D721Med (cell line): ENCODE results near the gene PHF1.

Experiments used
- DNase-seq: peaks from one replicate; pipeline ENCODE4 v3.0.0; 2011; ENCODE audit warnings: low spot score; ENCODE audit not compliant: insufficient read length
- FAIRE-seq: peaks from 2 replicates; lab custom pipeline; 2011; peaks lifted over from hg19 to GRCh38; lab: Jason Lieb, UNC
- TF ChIP-seq, protein P1 (sequence below): IDR thresholded peaks from 2 replicates; pipeline ENCODE4 v1.5.1; 2012; ENCODE audit warnings: mild to moderate bottlenecking, control low read depth; ENCODE audit not compliant: insufficient read depth; ENCODE audit errors: missing control alignments

Gene PHF1

DNA sequence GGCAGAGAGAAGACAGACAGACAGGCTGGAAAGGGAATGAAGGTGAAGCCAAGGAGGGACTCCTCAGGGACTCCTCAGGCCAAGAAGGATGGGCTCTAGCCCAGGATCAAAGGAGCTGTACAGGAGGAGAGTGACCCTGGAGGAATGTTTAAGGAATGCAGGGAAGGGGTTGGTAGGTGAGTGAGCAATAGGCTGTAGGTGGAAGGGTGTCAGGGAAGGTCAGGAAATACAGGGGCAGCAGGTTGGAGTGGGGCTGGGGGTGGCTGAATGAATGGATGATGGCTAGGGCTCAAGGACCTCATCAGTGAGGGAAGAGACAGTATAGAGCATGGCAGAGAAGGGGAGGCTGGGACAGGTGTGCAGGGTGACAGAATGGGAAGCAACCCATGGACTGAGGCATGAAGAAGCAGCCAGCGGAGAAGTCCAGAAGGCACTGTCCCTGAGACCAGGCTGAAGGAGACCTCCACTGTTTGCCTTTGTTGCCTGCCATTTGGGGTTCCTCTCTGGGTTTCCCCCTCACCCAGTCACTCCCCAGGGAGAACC, 22.3 kb downstream of the PHF1 start:
- TF ChIP-seq, protein P1, sequence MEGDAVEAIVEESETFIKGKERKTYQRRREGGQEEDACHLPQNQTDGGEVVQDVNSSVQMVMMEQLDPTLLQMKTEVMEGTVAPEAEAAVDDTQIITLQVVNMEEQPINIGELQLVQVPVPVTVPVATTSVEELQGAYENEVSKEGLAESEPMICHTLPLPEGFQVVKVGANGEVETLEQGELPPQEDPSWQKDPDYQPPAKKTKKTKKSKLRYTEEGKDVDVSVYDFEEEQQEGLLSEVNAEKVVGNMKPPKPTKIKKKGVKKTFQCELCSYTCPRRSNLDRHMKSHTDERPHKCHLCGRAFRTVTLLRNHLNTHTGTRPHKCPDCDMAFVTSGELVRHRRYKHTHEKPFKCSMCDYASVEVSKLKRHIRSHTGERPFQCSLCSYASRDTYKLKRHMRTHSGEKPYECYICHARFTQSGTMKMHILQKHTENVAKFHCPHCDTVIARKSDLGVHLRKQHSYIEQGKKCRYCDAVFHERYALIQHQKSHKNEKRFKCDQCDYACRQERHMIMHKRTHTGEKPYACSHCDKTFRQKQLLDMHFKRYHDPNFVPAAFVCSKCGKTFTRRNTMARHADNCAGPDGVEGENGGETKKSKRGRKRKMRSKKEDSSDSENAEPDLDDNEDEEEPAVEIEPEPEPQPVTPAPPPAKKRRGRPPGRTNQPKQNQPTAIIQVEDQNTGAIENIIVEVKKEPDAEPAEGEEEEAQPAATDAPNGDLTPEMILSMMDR, result no peak
- FAIRE-seq (no peak), DNase-seq (no peak)

DNA sequence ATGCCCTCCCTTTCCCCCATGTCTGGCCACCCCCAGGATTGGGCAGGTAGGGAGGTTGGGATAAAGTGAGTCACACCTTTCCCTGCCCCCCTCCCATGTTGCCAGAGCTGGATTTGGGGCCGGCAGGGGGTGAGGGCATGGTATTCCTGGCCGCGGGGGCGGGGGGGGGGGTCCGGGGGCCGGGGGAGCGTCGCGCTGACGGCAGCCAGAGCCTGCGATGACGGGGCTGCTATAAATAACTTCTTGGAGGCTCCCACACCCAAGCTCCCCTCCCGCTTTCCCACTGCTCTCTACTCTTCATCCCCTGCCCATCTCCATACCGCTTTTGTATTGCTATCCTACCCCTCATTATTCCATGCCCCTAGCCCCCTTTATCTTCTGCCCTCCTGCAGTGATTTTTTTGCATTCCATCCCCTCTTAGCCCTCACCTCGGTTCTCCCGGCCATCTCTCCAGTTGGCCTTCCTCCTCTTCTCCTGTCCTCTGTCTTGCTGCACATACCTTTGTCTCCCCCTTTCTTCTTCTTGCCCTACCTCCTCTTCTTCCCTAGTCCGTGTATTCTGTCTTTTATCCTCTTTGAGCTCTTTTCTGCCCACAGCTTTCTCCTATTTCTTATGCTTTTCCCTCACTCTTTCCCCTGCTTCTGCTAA, 22.9 kb downstream of the PHF1 start:
- no peak for FAIRE-seq
- TF ChIP-seq, protein P1, result no peak
- no peak for DNase-seq

DNA sequence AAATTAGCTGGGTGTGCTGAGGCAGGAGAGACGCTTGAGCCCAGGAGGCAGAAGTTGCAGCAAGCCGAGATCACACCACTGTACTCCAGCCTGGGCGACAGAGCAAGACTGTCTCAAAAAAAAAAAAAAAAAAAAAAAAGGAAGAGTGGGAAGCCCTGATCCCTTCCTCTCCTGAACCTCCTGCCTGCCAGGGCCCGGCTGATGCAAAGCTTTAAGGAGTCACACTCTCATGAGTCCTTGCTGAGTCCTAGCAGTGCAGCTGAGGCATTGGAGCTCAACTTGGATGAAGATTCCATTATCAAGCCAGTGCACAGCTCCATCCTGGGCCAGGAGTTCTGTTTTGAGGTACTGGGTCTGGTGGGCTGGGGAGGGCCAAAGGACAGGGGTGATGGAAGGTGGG, 24.1 kb downstream of the PHF1 start:
- FAIRE-seq, result no peak
- no peak for DNase-seq
- TF ChIP-seq, protein P1, result no peak

DNA sequence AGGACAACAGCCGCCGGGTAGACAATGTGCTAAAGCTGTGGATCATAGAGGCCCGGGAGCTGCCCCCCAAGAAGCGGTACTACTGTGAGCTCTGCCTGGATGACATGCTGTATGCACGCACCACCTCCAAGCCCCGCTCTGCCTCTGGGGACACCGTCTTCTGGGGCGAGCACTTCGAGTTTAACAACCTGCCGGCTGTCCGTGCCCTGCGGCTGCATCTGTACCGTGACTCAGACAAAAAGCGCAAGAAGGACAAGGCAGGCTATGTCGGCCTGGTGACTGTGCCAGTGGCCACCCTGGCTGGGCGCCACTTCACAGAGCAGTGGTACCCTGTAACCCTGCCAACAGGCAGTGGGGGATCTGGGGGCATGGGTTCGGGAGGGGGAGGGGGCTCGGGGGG, 26.9 kb downstream of the PHF1 start:
- no peak for FAIRE-seq
- no peak for DNase-seq
- TF ChIP-seq, protein P1, result no peak

DNA sequence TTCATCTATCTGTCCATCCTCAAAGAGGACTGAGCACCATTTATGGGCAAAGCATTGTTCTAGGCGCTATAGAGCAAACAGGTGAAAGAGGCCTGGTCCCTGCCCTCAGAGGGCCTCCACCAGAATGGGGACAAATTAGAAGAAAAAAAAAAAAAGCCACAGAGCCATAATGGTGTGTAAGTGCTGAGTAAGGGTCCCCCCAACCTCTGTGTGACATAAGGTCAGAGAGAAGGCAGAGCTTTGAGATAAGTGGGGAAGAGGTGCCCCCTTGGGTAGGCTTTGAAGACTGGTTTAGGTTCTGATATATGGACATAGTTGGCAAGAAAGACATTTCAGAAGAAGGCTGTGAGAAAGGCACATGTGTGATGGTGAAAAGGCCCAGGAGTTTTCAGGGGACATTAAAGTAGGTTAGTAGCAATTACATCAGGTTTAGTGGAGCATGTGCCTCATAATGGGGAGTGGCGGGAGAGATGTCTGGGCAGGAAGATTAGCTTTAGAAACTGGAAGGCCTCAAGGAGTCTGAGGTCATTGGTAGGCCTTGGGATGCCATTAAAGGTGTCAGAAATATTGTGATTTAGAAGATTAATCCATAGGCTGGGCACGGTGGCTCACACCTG, 28.3 kb downstream of the PHF1 start:
- no peak for FAIRE-seq
- TF ChIP-seq, protein P1, result no peak
- no peak for DNase-seq

DNA sequence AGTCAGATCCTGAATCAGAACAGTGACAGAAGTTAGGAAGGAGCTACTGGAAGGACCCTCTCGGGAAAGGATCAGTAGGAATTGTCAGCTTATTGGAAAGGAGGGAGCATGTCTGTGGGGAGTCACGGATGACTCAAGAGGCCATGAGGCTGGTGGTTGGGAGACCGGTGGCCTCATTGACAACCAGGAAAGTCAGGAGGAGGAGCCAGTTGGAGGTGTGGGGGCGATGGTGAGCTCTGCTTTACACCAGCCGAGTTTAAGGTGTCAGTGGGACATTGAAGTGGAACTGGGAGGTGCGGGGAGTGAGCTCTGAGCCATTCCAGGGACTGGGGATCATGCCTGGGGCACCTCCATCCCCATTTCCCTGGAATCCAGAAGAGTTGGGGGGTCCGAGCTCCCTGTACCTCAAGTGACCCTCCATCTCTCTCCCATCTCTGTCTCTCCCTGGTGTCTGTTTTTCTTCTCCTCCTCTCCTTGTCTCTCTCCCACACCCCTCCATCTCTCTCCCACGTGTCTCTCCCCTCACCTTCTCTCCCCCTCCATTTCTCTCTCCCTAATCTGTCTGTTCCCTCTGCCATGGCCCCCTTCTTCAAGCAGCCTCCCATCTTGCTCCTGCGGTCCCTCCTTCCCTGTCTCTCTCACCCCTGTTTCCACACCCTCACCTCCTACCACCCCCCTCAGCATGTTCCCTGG, 29.3 kb downstream of the PHF1 start:
- FAIRE-seq (no peak), DNase-seq (no peak)
- TF ChIP-seq, protein P1, result no peak
